ENCODE data around the gene SETD1A.
A peak's percentile ranks its signal among the peaks of the same experiment; 100 is the strongest.

Gene SETD1A

DNA sequence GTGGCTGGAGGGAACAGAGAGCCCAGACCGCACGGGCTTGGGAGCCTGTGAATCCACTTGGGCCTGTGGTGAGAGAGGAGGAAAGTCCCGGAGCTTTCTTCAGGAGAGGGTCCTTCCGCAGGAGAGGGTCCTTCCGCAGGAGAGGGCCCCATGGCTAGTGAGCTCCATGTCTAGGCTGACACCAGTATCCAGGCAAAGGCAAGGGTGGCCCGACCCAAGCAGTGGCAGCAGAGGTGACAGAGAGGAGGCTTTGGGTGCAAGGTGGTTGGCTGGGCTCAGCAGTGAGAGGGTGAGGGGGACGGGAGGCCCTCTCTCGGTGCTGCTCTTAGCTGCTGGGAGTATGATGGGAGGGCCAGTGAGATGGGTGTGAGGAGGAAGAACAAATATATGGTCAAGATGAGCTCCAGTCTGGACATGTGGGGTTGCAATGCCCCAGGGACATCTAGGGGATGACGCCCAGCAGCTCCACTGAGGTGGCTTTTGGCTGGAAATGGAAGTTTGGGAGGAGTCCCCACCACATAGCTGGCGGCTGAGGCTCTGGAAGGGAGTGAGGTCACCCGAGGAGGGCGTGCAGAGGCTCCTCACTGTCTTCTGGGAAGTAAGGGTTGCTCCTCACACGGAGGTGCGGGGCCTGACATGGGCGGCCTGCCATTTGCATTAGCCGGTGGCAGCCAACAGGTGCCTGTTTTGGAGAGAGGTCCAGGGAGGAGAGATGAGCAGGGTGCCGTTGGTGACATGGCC lies 25.2 kb downstream of the SETD1A start:
- no peak for DNase-seq (ENCODE audit: low spot score)

DNA sequence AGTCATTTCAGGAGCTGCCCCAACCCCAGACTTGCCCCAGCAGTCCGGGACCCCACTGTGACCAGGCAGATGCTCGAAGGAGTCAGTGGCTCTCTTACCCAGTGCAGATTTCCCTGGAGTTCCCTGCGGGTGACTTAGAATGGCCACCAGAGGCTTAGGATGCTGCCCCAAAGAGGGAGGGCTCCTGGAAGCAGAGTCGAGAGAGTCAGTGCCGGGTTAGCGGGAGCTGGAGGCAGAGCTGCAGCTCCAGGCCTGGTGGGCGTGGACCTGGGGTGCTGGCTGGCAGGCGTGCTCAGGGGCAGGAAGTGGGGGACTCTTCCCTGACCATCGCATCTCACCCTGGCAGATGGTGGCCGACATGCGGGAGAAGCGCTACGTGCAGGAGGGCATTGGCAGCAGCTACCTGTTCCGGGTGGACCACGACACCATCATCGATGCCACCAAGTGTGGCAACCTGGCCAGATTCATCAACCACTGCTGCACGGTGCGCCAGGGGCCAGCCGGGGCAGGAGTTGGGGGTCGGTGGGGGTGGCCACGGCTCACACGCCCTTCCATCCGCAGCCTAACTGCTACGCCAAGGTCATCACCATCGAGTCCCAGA lies 25.8 kb downstream of the SETD1A start:
- no peak for DNase-seq (ENCODE audit: low spot score)

DNA sequence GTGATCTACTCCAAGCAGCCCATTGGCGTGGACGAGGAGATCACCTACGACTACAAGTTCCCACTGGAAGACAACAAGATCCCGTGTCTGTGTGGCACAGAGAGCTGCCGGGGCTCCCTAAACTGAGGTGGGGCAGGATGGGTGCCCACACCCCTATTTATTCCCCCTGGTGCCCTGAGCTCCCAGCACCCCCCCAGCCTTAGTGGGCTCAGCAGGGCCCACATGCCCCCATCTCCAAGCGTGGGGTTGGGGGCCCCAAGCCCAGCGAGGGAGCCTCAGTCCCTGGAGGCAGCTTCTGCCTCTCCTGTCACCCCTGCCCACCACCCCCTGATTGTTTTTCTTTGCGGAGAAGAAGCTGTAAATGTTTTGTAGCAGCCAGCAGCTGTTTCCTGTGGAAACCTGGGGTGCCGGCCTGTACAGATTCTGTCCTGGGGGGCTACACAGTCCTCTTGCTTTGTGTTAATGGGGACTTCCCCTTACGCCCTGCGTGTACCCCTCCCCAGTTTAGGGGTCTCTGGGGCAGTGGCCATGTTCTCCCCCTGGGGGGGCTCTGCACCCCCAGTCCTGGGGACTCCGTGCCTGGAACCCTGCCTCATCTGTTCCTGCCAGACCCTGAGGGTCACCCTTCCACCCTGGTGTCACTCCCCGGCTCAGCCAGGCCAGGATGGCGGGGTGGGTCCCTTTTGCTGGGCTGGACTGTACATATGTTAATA lies 26.5 kb downstream of the SETD1A start:
- no peak for DNase-seq (ENCODE audit: low spot score)

DNA sequence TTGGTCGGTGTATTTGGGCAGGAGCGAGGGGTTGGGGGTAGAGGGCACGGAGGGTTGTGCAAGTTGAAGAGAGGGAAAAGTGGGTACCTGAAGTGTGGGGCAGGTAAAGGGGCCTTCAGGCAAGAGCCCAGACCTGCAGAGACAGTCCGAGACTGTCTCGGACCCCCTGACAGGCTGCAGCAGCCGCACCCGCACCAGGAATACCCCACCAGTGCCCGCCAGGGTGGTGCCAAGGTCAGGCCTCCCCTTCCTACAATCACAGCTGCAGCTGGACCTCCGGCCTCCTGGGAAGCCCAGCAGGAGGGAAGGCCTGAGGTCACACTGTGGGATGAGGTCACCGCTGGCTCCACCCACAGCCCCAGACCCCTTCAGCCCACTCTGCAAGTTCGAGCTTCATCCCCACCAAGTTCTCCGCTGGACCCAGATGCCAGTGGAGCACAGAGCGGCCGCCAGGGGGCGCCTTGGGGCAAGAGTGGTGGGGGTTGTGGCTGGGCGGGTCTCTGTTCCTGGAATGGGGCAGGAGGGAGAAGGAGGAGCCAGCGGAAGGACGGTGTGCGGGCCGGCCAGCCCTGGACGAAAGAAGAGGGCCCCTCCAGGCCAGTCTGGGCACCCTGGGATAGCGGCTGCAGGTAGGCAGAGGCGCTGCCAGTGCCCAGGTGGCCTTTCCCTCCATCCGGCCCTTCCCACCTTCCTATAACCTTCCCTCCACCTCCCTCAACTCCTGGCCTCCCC lies 27.3 kb downstream of the SETD1A start, which contains the start of gene HSD3B7:
Gene HSD3B7 (plus strand): TSS at position 539 of the 732 bp plus-strand sequence. CDS start 452 bp downstream, outside the sequence.
- DNase-seq (ENCODE audit: low spot score), result peak; percentile 96

DNA sequence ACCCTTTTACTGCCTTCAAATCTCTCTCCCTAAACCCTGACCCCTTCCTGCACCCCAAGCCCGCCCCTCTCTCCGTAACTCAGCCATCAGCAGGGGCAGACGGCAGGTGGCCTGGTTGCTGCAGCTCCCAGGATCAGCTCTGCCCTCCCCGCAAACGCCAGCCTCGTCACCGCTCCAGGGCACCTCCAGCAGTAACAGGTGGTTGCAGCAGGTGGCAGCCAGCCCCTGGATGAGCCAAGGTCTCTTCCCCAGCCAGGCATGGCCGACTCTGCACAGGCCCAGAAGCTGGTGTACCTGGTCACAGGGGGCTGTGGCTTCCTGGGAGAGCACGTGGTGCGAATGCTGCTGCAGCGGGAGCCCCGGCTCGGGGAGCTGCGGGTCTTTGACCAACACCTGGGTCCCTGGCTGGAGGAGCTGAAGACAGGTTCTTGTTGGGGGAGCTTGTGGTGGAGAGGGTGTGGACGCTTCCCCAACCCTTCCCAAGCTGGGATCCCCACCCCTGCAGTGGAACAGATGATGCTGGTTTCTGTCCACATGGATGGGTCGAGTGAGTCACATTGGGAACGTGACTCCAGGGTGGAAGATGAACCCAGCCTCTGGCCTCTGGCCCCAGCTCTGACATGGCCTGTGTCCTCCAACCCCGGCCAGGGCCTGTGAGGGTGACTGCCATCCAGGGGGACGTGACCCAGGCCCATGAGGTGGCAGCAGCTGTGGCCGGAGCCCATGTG lies 28.0 kb downstream of the SETD1A start:
- DNase-seq (ENCODE audit: low spot score), result no peak

DNA sequence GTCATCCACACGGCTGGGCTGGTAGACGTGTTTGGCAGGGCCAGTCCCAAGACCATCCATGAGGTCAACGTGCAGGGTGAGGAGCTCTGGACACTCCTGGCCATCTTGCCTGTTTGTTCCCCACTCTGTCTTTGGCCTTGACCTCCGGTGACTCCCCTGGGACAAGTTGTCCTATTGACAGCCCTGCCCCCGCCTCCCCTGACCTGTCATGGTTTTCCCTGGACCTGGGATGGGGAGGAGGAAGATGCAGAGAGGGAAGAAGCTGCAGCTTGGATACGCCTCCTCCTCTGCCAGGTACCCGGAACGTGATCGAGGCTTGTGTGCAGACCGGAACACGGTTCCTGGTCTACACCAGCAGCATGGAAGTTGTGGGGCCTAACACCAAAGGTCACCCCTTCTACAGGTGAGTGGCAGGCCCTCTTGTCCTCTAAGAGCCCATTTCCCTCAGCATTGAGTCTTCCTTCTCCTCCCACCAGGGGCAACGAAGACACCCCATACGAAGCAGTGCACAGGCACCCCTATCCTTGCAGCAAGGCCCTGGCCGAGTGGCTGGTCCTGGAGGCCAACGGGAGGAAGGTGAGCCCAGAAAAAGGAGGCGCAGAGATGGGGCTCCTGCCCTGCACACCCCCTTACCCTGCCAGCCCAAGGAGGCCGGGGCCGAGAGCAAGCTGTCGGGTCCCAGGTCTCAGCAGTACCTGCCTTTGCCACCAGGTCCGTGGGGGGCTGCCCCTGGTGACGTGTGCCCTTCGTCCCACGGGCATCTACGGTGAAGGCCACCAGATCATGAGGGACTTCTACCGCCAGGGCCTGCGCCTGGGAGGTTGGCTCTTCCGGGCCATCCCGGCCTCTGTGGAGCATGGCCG lies 28.8 kb downstream of the SETD1A start:
- DNase-seq (ENCODE audit: low spot score), result no peak

DNA sequence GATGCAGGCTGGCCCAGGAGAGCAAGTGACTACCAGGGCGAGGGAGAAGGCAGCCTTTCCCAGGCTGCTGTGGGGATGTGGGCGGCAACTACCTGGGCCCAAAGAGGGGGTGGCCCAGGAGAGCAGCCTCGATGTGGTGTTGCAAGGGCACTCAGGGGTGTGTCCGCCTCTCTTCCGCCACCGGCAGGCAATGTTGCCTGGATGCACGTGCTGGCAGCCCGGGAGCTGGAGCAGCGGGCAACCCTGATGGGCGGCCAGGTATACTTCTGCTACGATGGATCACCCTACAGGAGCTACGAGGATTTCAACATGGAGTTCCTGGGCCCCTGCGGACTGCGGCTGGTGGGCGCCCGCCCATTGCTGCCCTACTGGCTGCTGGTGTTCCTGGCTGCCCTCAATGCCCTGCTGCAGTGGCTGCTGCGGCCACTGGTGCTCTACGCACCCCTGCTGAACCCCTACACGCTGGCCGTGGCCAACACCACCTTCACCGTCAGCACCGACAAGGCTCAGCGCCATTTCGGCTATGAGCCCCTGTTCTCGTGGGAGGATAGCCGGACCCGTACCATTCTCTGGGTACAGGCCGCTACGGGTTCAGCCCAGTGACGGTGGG lies 30.1 kb downstream of the SETD1A start:
- DNase-seq (ENCODE audit: low spot score), result no peak

DNA sequence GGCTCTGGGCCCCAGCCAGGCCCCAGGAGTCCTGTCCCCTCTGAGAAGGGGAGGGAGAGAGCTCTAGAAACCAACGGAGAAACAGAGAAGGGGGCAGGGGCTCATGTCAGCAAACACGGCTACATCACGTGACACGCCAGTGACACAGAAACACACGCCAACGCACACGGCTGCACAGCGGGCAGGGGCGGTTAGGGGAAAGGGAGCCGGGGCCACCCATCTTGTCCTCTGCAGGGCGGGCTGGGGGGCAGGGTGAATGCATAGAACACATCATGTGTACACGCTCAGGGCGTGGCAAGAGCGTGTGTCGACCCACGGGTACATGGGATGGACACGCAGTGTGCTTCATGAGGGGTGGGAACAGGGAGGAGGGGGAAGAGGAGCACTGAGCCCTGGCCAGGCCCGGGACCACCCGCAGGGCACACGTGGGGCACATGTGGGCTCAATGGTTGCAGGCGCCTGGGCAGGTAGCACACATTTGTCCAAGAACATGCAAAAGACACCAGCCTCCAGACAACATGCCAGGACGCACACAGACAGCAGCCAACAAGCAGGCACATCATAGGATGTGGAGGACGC lies 32.0 kb downstream of the SETD1A start:
- no peak for DNase-seq (ENCODE audit: low spot score)

DNA sequence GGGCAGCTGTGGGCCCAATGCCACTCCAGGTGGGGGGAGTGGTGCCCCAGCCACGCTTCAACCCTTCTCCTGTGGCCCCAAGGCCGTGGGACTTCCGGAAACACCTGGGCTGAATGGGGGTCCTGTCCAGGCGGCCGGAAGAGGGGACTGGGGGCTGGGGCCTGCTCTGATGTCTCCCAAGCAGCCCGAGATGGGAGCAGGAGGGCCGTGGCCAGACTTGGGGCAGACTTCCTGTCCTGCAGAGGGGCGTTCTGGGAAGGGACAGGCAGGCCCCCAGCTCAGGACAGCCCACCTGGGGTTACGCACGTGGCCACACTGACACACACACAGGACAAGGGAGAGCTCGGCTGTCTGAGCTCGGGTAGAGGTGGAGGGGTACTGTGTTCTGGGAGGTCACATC lies 32.6 kb downstream of the SETD1A start:
- DNase-seq (ENCODE audit: low spot score), result no peak

DNA sequence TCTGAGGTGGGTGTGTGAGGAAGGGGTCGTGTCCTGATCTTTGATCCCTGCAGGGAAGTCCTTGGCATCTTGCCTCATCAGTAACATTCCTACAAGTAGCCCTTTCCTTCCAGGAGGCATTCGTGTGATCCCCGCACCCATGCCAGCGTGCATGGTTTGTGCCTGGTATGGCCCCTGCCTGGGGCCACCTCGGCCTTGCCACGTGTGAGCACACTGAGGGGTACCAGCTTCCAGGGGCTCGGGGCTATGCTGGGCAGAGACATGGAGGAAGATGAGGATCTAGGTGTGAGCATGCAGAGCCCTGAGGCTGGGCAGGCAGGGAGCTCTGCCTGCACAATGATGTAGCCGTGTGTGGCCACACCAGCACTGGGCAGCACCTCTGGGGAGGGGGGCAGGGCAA lies 33.5 kb downstream of the SETD1A start:
- DNase-seq (ENCODE audit: low spot score), result no peak

DNA sequence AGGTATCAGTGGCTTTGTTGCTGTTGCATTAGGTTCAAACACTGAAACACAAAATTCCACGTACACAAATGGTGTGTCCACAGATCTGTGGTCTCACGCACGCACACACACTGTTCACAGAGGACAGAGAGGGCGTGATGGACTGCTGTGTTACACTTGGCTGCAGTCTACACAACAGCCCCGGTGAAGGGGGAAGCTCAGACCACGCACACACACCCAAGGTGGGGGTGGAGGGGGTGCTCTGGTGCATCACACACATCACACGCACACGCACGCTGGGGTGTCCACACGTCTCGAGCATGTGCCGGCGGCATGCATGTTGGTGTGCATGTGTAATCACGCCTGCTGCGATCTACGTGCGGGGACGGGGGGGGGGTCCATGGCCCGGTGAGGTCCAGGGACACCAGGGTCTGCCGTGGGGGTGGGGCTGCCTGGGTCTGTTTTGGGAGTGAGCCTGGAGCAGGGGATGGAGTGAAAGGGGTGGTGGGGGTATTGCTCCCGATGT lies 34.8 kb downstream of the SETD1A start:
- DNase-seq (ENCODE audit: low spot score), result no peak

DNA sequence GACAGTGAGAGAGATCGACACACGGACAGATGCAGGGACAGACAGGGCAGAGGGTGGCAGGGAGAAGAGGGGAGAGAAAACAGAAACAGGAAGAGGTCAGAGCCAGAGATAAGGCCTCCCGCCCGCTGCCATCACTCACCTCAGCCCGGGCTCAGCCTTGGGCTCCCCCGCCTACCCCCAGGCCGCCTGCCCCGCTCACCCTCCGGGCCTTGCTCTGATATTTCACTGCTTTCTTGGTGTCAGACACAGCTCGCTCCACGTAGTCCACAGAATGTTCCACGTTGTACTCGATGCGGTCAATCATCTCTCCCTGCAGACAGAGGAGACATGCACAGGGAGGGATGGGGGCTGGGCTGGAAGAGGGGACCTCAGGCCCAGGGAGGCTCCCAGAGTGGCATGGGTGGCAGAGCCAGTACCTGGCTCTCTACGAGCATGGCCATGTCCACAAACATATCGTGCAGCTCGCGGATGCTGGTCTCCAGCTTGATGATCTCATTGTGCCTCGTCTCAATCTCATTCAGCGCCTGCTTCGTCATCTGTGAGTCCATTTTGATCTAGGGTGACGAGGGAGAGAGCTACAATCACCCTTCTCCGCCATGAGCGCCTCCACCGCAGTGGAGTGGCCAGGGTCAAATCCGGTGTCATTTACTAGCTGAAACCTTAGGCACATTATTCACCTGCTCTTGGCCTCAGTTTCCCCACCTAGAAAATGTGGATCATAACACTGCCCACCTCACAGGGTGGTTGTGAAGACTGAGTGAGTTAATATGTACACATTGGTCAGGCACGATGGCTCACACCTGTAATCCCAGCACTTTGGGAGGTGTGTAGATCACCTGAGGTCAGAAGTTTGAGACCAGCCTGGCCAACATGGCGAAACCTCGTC lies 35.6 kb downstream of the SETD1A start:
- no peak for DNase-seq (ENCODE audit: low spot score)

DNA sequence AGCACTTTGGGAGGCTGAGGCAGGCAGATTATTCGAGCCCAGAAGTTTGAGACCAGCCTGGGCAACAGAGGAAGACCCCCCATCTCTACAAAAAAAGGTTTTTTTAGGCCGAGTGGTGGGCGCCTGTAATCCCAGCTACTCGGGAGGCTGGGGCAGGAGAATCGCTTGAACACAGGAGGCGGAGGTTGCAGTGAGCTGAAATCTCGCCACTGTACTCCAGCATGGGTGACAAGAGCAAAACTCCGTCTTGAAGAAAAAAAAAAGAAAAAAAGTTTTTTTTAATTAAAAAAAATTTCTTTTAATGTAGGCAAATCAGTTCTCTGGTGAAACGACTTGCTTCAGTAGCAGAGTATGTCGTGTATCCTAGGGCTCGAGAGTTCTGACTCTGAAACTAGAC lies 38.4 kb downstream of the SETD1A start:
- no peak for DNase-seq (ENCODE audit: low spot score)

DNA sequence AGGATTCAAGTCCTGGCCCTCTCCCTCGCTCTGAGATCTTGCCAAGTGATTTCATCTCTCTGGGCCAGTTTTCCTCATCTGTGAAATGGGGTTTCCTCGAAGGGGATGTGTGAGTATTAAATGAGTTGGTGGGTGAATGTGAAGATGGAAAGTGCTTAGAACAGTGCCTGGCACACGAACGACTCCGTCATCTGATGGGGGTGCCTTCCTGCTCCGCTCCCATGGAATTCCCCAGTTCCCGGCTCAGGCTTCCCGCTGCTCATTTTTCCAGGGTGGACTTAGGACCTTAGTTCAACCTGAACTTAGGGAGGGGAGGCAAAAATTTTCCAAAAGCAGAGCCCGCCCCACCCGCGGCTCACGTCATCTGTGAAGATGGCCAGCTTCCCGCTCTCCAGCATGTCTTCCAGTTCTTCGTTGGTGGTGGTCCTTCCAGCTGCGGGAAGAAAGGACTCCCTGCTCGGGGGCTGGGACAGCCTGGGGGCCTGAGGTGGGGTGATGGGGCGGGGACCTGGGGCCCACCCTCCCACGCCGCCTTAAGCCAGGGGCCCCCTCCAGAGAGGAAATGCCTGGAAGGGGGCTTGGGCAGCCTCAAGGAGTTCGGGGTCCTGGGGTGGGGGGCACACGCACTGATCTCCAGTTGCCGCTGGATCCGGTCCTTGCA lies 38.9 kb downstream of the SETD1A start:
- no peak for DNase-seq (ENCODE audit: low spot score)

DNA sequence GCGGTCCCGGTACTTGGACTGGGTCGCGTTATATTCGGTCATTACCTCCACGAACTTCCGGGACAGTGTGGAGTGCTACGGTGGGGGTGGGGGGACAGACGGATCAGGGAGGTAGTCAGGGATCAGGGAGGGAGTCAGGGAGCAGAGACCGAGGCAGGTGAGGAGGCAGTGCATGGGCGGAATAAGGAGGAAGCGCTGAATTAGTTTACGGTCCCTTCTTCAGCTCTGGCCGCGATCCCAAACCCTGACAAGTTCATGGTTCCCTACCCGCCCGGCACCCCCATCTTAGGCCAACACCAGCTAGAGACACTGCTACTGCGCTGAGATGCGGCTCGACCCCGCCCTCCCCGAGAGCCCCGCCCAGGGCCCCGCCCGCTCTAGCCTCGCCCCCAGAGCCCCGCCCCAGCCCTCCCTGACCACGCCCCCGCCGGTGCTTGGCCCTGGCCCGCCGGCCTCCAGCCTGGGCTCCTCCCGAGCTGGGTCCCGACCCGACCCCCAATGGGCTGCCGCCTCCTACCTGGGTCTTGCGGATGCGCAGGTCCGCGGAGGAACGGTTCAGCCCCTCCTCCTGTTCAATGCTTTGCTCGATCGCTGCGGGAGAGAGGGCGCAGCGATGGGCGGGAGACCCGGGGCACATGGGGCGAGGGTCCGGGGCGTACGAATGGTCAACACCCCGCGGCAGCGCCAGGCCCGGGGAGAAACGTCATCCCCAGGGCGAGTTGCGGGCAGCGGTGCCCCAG lies 39.6 kb downstream of the SETD1A start:
- peak; percentile 84 for DNase-seq (ENCODE audit: low spot score)

DNA sequence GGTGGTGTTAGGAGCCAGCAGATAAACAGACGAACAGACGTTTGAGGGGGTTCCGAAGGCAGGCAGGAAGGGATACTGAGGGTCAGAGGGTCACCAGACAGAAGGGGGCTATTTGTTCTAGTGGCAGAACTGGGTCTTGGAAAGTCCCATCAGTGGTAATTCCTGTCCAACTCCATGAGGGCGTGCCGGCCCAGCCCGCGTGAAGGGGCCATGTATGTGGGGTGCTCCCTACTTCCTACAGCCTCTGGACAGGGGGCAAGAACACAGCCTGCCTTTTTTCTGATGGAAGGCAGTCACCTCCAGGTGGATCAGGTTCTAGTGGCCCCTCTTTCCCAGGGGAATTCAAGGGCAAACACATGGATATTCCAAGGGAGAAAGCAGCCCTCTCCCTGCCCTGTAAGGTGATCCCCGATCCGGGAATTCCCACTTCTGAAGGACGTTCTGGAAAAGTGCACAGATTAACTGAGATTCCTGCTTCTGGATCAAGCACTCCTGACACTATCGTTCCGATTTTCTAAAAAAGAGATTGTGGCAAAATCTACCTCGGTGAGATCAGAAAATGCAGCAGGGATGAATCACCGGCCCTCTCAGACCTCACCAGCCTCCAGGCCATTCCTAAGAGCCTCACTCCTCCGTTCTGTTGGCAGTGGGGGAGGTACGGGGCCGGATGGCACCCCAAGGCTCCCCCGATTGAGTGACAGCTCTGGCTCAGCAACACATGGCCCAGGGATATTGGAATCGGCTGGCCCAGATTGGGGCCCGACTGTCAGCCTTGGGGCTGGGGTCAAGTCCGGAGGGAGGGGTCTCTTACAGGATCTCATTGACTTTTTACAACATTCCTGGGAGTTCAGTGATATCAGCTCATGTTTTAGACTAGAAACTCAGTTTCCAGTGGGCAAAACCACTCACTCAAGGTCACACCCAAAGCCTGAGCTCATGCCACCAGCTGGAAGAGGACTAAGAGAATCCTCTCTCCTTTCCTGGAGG lies 40.5 kb downstream of the SETD1A start:
- DNase-seq (ENCODE audit: low spot score), result no peak

Data from ecto neural progenitor cell (in vitro differentiated cells).